Lower leg skin (tissue), 4 donors: ENCODE measurements around the gene GRN. TPM values are rescaled to one million over a fixed set of nuclear protein-coding genes. Genes with fewer than 3 reads are reported as not detected.
"Not testable (repeated sequence)": the region's sequence is repeated elsewhere in the genome, so short reads cannot be mapped to it uniquely, and the experiment has no call there.

Source experiments
- DNase-seq, 2 donors: peaks; one replicate each; pipeline ENCODE4 v3.0.0-alpha.2; 2019; ENCODE audit warnings: low spot score in 2 of 2
- H3K4me3 ChIP-seq: fragments of 200-600 bp; sonication (generic); 2 replicates; pipeline ENCODE4 v1.5.1; 2017; ENCODE audit warnings: mild to moderate bottlenecking, low read depth; ENCODE audit not compliant: poor library complexity, severe bottlenecking
- POLR2A ChIP-seq, 2 donors: fragments of 450-650 bp; IDR thresholded peaks; one replicate each; pipeline ENCODE4 v1.6.1; 2016 to 2017; ENCODE audit warnings: antibody characterized with exemption in 2 of 2, mild to moderate bottlenecking in 1 of 2, moderate library complexity in 1 of 2
- WGBS, 2 donors: methylation state at CpG; one replicate each; pipeline ENCODE4 v1.1.5; 2018; 5-methylcytosine and 5-hydroxymethylcytosine counted together
- intact Hi-C: fragments of 100-400 bp; cut with DNase I; formaldehyde crosslinking; loops from one replicate; pipeline ENCODE4 v1.15.0; 2023; ENCODE audit warnings: low total_unique reads
- total RNA-seq, 4 donors: library from RNA; depleted of rRNA; stranded (reverse); fragments of >200 nt; gene quantifications; one replicate each; pipeline ENCODE4 v1.1.0, GENCODE V29; 2016
- TF ChIP-seq, protein P1 (sequence below), 3 donors: fragments of 450-650 bp; IDR thresholded peaks; one replicate each; pipeline ENCODE4 v1.5.1; 2016; ENCODE audit warnings: antibody characterized with exemption in 3 of 3, mild to moderate bottlenecking in 3 of 3, moderate library complexity in 2 of 3

GRN gene
- total RNA-seq, 4 donors from 2014 or later: 272 to 295 (median 283) TPM

GRCh38 chr17:44367231-44367979 is 22.3 kb downstream of the GRN start:
- intact Hi-C loops: no loop called here
- no peak overlapping the region for H3K4me3 ChIP-seq
- 38 to 48% methylated on average over 7 of the region's 7 CpGs for WGBS, 2 donors
- no peak for DNase-seq
- TF ChIP-seq POLR2A (IDR thresholded peaks at IDR 0.05): no peak
- TF ChIP-seq, protein P1, sequence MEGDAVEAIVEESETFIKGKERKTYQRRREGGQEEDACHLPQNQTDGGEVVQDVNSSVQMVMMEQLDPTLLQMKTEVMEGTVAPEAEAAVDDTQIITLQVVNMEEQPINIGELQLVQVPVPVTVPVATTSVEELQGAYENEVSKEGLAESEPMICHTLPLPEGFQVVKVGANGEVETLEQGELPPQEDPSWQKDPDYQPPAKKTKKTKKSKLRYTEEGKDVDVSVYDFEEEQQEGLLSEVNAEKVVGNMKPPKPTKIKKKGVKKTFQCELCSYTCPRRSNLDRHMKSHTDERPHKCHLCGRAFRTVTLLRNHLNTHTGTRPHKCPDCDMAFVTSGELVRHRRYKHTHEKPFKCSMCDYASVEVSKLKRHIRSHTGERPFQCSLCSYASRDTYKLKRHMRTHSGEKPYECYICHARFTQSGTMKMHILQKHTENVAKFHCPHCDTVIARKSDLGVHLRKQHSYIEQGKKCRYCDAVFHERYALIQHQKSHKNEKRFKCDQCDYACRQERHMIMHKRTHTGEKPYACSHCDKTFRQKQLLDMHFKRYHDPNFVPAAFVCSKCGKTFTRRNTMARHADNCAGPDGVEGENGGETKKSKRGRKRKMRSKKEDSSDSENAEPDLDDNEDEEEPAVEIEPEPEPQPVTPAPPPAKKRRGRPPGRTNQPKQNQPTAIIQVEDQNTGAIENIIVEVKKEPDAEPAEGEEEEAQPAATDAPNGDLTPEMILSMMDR (IDR thresholded peaks at IDR 0.05): no peak

DNA sequence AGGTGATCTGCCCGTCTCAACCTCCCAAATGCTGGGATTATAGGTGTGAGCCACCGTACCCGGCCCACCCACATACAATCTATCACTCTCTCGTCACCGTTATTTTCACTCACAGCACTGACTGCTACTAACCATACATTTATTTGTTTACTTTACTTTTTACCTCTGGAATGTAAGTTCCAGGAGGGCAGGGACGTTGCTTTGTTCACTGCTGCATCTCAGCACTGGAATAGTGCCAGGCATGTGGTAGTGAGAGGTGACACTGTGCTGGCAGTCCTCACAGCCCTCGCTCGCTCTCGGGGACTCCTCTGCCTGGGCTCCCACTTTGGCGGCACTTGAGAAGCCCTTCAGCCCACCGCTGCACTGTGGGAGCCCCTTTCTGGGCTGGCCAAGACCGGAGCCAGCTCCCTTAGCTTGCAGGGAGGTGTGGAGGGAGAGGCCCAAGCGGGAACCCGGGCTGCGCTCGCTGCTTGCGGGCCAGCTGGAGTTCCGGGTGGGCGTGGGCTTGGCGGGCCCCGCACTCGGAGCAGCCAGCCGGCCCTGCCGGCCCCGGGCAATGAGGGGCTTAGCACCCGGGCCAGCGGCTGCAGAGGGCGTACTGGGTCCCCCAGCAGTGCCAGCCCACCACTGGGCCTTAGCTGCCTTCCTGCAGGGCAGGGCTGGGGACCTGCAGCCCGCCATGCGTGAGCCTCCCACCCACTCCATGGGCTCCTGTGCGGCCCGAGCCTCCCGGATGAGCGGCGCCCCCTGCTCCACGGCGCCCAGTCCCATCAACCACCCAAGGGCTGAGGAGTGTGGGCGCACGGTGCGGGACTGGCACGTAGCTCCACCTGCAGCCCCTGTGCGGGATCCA is 23.5 kb downstream of the GRN start:
- H3K4me3 ChIP-seq, DNase-seq, intact Hi-C loops: not testable (repeated sequence)
- 68 to 75% methylated on average over 10 to 12 of the region's 42 CpGs for whole genome bisulfite sequencing, 2 donors

DNA sequence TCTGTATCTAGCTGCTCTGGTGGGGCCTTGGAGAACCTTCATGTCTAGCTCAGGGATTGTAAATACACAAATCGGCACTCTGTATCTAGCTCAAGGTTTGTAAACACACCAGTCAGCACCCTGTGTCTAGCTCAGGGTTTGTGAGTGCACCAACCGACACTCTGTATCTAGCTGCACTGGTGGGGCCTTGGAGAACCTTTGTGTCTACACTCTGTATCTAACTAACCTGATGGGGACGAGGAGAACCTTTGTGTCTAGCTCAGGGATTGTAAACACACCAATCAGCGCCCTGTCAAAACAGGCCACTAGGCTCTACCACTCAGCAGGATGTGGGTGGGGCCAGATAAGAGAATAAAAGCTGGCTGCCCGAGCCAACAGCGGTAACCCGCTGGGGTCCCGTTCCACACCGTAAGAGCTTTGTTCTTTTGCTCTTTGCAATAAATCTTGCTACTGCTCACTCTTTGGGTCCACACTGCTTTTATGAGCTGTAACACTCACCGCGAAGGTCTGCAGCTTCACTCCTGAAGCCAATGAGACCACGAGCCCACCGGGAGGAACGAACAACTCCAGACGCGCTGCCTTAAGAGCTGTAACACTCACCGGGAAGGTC is 24.4 kb downstream of the GRN start:
- H3K4me3 ChIP-seq, DNase-seq, intact Hi-C loops: not testable (repeated sequence)
- 60 to 63% methylated on average over 17 of the region's 17 CpGs for WGBS, 2 donors

GRCh38 chr17:44372036-44372435 is 26.9 kb downstream of the GRN start:
- no peak for DNase-seq
- H3K4me3 ChIP-seq: no peak overlapping the region
- intact Hi-C loops: no loop called here
- 73 to 74% methylated on average over 10 of the region's 10 CpGs for WGBS, 2 donors
- no peak for TF ChIP-seq POLR2A (IDR thresholded peaks at IDR 0.05)
- TF ChIP-seq, protein P1 (IDR thresholded peaks at IDR 0.05): no peak

GRCh38 chr17:44374306-44375195 is 29.4 kb downstream of the GRN start:
- WGBS, 2 donors: 45 to 57% methylated on average over 23 to 25 of the region's 31 CpGs
- no peak for TF ChIP-seq POLR2A (IDR thresholded peaks at IDR 0.05)
- TF ChIP-seq, protein P1 (IDR thresholded peaks at IDR 0.05): no peak
- intact Hi-C loops: no loop called here
- DNase-seq: no peak
- H3K4me3 ChIP-seq: no peak overlapping the region

- DNase-seq: no peak
- no peak overlapping the region for H3K4me3 ChIP-seq
- TF ChIP-seq POLR2A (IDR thresholded peaks at IDR 0.05): no peak
- TF ChIP-seq, protein P1 (IDR thresholded peaks at IDR 0.05): no peak
- intact Hi-C loops: no loop called here
- WGBS, 2 donors: 39 to 50% methylated on average over 16 to 22 of the region's 22 CpGs
Measured at GRCh38 chr17:44375196-44376017, 30.3 kb downstream of the GRN start.
